SIG-M5 (cell line): ENCODE data around the gene ADCY5.

ENCODE experiments used
- DNase-seq: peaks from one replicate; lab custom pipeline; 2025; lab: John Stamatoyannopoulos, UW

ADCY5 gene

DNA sequence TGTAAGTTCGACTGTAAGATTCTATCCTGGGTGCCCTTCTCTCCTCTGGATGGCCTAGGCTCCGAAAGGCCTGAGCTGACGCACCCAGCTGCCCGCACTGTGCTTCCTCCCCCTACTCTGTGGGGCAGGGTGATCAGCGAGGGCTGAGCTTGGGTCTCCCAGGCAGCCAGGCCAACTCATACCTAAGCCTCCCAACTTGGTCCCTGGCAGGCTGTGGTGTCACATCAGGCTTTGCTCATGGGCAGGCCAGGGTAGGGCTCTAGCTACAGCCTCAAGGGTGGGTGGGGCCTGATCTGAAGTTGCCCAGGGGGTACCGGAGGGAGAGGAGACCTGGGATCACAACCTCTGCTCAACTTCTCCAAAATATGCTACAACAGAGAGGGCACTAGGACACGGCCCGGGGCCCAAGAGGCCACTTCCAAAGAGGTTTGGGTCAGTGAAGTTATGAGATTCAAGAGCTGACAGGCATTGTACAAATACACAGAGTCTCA, 123.1 kb downstream of the ADCY5 start:
- no peak for DNase-seq

GRCh38 chr3:123324880-123325765, 123.8 kb downstream of the ADCY5 start:
- DNase-seq, result no peak

- no peak for DNase-seq
Measured at GRCh38 chr3:123323781-123324180, 125.1 kb downstream of the ADCY5 start.

DNA sequence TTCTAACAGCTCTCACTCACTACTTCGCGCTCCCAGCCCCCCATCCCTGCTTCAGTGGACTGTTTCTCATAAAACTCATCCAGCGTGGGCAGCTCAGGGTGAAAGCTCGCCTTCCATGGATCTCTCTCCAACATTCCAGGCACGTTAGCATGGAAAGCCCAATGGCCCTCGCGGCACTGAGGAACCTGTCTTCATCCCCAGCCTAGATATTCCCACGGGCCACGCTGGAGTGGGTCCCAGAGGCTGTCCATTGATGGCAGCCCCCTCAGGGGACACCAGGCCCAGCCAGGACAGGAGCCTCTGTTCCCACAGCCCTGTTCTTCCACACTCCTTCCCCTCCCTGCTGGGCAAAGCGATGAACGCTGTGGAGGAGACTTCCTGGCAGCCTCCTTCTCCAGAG, 126.0 kb downstream of the ADCY5 start:
- DNase-seq, result no peak

DNA sequence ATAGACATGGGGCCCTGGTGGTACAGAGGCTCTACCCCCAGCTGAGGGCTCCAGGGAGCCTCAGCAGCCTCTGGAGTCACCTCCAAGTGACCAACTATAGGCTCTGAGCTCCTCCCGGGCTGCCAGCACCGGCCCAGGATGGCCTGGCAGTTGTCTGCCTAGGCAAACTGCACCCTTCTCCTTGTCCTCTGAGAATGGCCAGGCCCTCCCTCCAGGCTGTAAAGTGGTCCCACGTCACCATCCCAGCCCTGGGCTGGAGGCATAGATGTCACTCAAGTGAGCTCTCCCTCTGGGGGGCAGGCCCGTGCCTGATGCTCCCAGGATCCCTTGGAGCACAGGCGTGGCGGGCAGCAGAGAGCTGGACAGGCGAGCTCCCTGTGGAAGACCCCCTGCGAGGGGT, 127.1 kb downstream of the ADCY5 start:
- DNase-seq, result no peak

DNA sequence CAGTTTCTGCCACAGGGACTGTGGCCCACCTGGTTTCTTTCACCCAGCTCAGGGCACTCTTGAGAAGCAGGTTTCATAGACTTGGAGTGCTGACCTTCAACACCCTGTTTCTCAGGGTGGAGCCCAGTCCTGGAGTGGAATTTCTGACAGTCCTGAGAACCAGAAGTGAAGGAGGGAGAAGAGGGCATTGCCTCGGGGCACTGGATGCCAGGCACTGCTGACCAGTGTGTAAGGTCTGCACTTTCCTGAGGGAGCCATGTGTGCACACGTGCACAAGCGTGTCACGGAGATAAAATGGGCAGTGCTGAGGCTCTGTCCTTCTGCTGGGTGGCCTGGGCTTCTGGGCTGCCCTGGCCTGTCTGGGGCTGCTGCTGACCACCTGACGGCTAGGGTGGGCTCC, 128.7 kb downstream of the ADCY5 start:
- DNase-seq, result no peak

GRCh38 chr3:123319760-123320159, 129.1 kb downstream of the ADCY5 start:
- no peak for DNase-seq

- no peak for DNase-seq
Measured at GRCh38 chr3:123318374-123318773, 130.5 kb downstream of the ADCY5 start.

GRCh38 chr3:123317716-123318115, 131.2 kb downstream of the ADCY5 start:
- no peak for DNase-seq

DNA sequence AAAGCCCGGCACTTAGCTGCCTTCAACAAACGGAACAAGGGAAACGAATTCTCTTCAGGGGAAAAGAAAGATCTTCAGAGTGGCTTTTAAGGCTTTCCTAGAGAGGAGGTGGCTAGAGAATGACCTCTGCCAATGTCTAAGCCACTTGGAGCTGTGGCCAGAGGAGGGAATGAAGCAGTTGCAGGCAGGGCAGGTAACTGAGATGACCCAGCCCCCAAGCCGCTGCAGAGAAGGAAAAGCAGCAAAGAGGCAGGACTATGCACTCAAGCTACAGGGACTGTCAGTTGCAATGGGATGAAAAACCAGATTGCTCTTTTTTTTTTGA, 133.7 kb downstream of the ADCY5 start:
- DNase-seq, result no peak

GRCh38 chr3:123314359-123315270, 134.3 kb downstream of the ADCY5 start:
- DNase-seq, result no peak

- no peak for DNase-seq
Measured at GRCh38 chr3:123313889-123314288, 135.0 kb downstream of the ADCY5 start.

GRCh38 chr3:123312331-123313265, 136.3 kb downstream of the ADCY5 start:
- DNase-seq, result no peak

- no peak for DNase-seq
Measured at GRCh38 chr3:123311201-123311600, 137.7 kb downstream of the ADCY5 start.

- no peak for DNase-seq
Measured at GRCh38 chr3:123310741-123311140, 138.1 kb downstream of the ADCY5 start.

DNA sequence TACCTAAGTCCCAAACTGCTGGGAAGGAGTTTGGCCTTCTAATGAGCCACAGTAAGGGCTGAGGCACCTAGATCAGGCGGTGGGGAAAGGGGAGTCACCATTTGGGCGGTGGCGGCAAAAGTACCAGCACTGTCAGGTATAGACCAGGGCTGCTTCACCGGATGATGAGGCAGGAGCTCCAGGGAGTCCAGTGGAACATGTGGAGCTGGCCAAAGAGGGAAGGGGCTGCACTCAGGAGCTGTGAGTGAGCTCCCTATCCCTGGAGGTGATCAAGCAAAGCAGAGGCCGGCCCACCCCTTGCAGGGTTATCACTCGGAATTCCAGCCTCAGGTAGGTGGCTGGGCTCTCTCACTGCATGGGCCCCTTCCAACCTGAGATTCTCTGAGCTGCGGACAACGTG, 138.7 kb downstream of the ADCY5 start:
- DNase-seq, result no peak

DNA sequence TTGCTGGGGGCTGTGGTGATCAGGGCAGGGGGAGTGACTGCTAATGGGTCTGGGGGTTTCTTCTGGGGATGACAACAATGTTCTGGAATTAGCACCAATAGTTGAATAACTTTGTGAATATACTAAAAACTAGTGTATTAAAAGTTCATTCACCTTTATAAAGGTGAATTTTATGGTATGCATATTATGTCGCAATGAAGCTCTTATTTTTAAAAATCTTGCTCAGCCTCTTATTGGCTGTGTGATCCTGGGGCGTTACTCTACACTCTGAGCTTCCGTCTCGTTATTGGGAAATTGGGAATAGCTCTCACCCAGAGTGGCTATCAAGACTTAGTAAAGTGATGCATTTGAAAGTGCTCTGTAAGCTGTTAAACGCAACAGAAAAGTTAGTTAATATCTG, 141.8 kb downstream of the ADCY5 start:
- no peak for DNase-seq

DNA sequence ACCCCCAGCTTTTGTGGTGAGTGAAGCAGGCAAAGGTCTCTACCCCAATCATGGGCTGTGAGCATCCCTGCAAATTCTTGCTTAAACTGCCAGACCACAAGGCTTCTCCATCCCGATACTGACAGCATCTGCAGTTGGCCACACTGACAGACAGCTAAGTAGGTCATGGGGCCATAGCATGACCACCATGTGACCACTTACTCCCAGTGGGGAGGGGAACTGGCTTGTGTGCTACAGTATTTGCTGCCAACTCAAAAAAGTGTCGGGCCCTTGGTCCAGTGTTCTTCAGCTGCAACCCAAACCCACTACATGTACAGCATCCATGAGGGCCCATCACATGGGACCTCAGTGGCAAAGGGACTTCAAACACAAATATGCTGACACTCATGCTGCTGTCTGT, 143.7 kb downstream of the ADCY5 start:
- DNase-seq, result no peak

DNA sequence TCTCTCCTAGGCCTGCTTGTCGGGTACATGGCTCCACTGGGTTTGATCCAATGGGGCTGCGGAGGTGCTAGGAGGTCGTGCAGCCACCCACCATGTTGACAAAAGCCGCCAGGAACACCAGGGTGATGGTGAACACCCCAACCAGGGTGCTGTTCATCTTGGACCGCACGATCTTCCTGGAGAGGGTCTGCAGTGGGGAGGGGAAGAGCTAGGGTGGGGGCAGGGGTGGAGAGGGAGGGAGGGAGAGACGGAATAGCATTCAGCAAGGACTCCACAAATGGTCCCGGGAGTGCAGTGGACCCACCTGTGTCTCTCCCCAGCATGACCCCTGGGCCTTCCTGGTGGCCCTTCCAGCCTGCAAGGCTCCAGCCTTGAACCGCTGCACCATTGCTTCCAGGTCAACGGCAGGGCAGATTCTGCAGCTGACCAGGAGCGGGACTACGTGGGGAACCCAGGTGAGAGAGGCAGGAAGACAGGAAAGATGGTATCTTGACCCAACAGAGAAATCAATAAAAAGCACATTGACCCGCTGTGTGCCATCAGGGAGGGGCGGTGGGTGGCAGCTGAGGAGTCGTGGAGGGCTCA, 144.8 kb downstream of the ADCY5 start:
- DNase-seq, result no peak

DNA sequence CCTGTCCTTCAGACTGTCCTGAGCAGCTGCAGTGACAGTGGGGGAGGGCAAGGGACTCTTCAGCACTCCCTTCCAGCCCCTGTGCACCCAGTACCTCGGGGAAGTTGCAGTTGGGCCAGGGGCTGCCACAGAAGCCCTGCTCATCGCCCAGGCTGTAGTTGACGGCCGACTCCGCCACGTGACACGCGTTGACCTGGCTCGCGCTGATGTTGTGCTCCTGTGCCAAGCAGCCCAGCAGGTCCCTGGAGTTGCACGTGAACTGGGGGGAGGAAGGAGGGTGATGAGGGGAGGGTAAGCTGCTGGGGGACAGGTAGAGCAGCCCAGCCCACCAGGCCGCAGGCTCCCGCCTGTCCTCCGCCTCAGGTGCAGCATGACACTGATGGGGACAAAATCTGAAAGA, 145.9 kb downstream of the ADCY5 start:
- no peak for DNase-seq
